ENCODE data around the gene SOCS2. TPM values are rescaled to one million over a fixed set of nuclear protein-coding genes. Genes with fewer than 3 reads are reported as not detected.
A peak's percentile ranks its signal among the peaks of the same experiment; 100 is the strongest.

SOCS2 gene, protein sequence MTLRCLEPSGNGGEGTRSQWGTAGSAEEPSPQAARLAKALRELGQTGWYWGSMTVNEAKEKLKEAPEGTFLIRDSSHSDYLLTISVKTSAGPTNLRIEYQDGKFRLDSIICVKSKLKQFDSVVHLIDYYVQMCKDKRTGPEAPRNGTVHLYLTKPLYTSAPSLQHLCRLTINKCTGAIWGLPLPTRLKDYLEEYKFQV
- total RNA-seq (2014; rRNA removed; shearing (Covaris generic)) (not detected in 2 replicates), total RNA-seq (2022) (not detected in 2 replicates), Bru-seq, nascent RNA (percentile 11 among the genes with signal in this experiment), BruChase-seq, experiment 1, labeled RNA remaining after a 6-hour chase (percentile 15 among the genes with signal in this experiment), BruChase-seq, experiment 2, labeled RNA remaining after a 2-hour chase (percentile 23 among the genes with signal in this experiment)
- long read RNA-seq, partial matches to known transcripts, result 0 of 1 reads
- long read RNA-seq, other reads (novel, unspliced or antisense), result 0 of 1 reads

DNA sequence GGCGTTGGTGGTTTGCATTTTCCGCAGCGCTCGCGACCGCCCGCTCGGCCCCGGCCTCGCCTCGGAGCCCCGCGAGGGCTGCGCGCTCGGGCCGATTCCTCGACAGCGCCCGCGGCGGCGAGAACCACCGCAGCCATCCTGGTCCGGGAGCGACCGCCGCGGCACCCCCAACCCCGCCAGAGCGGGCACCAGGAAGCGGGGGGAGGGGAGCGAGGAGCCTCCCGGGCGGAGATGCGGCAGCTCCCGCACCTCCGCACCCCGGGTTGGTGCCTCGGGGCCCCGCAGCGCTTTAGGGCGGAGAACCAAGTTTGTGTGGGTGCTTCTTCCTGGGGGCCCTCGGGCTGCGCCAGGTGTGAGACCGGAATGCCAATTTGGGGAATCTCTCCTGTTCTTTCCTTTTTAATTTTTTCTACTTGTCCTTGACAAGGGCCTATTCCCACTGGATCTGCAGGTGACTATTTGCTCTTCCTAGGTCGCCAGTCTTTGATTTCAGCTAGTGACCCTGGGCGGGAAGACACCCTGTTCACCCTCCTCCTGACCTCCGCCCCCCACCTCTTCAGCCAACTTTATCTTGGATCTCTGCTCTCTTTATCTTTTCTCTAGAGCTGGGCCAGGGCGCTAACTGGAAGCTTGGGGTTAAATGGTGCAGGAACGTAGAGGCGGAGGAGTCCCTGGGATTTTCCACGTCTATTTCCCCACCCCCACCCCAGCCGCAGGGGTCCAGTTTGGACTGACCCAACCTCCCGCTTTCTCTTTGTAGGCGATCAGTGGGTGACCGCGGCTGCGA lies at the start of gene SOCS2:
SOCS2 (plus strand) TSS at position 751 of the 787 bp plus-strand sequence. CDS start 223 bp downstream, outside the sequence.
- ChIA-PET POLR2A (no interaction called here), CTCF (ENCODE audit: unreplicated experiment) (no interaction called here)
- BruUV-seq (replicated peaks), result no TSS peak
- H3K27ac ChIP-seq (ENCODE audit: low read depth, low read length, poor library complexity, severe bottlenecking), result no peak within 1 kb of the TSS
- H2AFZ ChIP-seq (ENCODE audit: low read length), result no peak within 1 kb of the TSS
- no peaks in the 10 kb centered on the region for H3K79me2 ChIP-seq (ENCODE audit: insufficient read depth, low read depth, low read length)
- no peaks in the 10 kb centered on the region for H3K36me3 ChIP-seq (ENCODE audit: insufficient read depth, low read length)
- peak within 1 kb of the TSS; percentile 76 for H3K4me2 ChIP-seq (ENCODE audit: low read length)
- H3K4me3 ChIP-seq (ENCODE audit: low read depth, low read length, poor library complexity, severe bottlenecking), result peak within 1 kb of the TSS; percentile 63
- DNase-seq (ENCODE audit: low spot score), result no peak
- H4K20me1 ChIP-seq (ENCODE audit: insufficient read depth, low read length), result no peaks in the 10 kb centered on the region
- no peak for TF ChIP-seq EZH2phosphoT487 (IDR thresholded peaks at IDR 0.05; ENCODE audit: borderline replicate concordance, low read depth, low read length)
- TF ChIP-seq, protein P1, sequence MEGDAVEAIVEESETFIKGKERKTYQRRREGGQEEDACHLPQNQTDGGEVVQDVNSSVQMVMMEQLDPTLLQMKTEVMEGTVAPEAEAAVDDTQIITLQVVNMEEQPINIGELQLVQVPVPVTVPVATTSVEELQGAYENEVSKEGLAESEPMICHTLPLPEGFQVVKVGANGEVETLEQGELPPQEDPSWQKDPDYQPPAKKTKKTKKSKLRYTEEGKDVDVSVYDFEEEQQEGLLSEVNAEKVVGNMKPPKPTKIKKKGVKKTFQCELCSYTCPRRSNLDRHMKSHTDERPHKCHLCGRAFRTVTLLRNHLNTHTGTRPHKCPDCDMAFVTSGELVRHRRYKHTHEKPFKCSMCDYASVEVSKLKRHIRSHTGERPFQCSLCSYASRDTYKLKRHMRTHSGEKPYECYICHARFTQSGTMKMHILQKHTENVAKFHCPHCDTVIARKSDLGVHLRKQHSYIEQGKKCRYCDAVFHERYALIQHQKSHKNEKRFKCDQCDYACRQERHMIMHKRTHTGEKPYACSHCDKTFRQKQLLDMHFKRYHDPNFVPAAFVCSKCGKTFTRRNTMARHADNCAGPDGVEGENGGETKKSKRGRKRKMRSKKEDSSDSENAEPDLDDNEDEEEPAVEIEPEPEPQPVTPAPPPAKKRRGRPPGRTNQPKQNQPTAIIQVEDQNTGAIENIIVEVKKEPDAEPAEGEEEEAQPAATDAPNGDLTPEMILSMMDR (conservative IDR thresholded peaks at IDR 0.05; ENCODE audit: low read length), result no peak
- intact Hi-C loops (cut with micrococcal nuclease; ENCODE audit: unreplicated experiment), result no loop called here
- H3K4me1 ChIP-seq (ENCODE audit: insufficient read depth, low read length, poor library complexity, severe bottlenecking), result peaks cover 19% of the 10 kb centered on the region
- no peaks in the 10 kb centered on the region for H3K9me3 ChIP-seq (ENCODE audit: low read length)
- no peaks in the 10 kb centered on the region for H3K9me2 ChIP-seq (ENCODE audit: insufficient read depth, low read length)

DNA sequence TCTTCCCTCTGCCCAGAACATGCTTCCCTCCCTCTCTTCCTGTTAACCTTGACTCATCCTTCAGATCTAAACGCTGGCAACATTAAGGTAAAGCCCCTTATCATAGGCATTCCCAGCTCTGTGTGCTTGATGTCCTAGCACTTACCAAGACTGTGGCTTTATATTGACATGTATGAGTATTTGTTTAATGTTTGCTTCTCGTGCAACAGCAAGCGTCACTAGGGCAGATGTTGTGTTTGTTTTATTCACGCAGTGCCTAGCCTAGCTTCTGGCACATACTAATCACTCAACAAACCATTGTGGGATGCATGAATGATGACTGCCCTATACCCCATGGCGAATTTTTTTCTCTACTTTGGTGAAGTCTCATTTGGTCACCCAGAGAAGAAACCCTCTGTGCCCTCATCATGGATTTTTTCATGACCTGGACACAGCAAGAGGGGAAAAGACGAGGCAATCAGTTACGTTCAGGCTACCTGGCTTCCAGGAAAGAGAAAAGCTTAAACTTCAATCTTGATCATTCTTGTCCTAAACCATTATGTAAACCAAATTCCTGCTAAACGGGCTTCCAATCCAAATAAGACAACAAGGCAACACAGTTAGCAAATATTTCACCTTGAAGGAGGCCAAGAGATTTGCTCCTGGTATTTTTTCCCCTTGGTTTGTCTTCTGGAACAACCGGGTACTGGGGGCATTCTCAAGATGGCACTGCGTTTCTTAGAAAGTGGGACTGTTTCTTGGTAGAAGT lies 47.9 kb upstream of the SOCS2 start:
- Histone ChIP-seq H3K4me3 (ENCODE audit: low read depth, low read length, poor library complexity, severe bottlenecking) (no peak overlapping the region), H3K4me2 (ENCODE audit: low read length) (no peak overlapping the region), H2AFZ (ENCODE audit: low read length) (no peak overlapping the region), H3K79me2 (ENCODE audit: insufficient read depth, low read depth, low read length) (no peaks in the 10 kb centered on the region), H3K4me1 (ENCODE audit: insufficient read depth, low read length, poor library complexity, severe bottlenecking) (no peaks in the 10 kb centered on the region), H3K9me2 (ENCODE audit: insufficient read depth, low read length) (no peaks in the 10 kb centered on the region), H4K20me1 (ENCODE audit: insufficient read depth, low read length) (no peaks in the 10 kb centered on the region), H3K36me3 (ENCODE audit: insufficient read depth, low read length) (no peaks in the 10 kb centered on the region), H3K27ac (ENCODE audit: low read depth, low read length, poor library complexity, severe bottlenecking) (no peak overlapping the region), H3K9me3 (ENCODE audit: low read length) (no peaks in the 10 kb centered on the region)
- TF ChIP-seq, protein P1 (conservative IDR thresholded peaks at IDR 0.05; ENCODE audit: low read length), result no peak
- no peak for TF ChIP-seq EZH2phosphoT487 (IDR thresholded peaks at IDR 0.05; ENCODE audit: borderline replicate concordance, low read depth, low read length)
- no TSS peak for BruUV-seq (replicated peaks)
- DNase-seq (ENCODE audit: low spot score), result no peak
- POLR2A ChIA-PET, result interaction anchor here (0.5 to 1.9 kb wide), 3 partner anchors 10 to 223 kb away, joined by 3 to 4 read pairs (median 3); no protein-coding TSS in a partner anchor
- CTCF ChIA-PET (ENCODE audit: unreplicated experiment), result no interaction called here
- intact Hi-C loops (cut with micrococcal nuclease; ENCODE audit: unreplicated experiment), result no loop called here
